Smooth muscle cell (in vitro differentiated cells): Measurements from ENCODE around the gene SSX4B. TPM values are rescaled to one million over a fixed set of nuclear protein-coding genes. Genes with fewer than 3 reads are reported as not detected.
"Not testable (repeated sequence)": the region's sequence is repeated elsewhere in the genome, so short reads cannot be mapped to it uniquely, and the experiment has no call there.

Experiments
- DNase-seq: peaks from one replicate; lab custom pipeline; 2025; ENCODE audit not compliant: unreplicated experiment; lab: John Stamatoyannopoulos, UW
- H2AFZ ChIP-seq: fragments of 200-600 bp; sonication (generic); 2 replicates; pipeline ENCODE4 v1.6.0; 2016; ENCODE audit warnings: antibody characterized with exemption, low read depth, mild to moderate bottlenecking
- H3F3A ChIP-seq: fragments of 200-600 bp; sonication (generic); 2 replicates; pipeline ENCODE4 v1.6.0; 2017; ENCODE audit warnings: antibody characterized with exemption, low read depth
- H3K27ac ChIP-seq: fragments of 200-600 bp; sonication (generic); 2 replicates; pipeline ENCODE4 v1.5.1; 2016; ENCODE audit warnings: low read depth, mild to moderate bottlenecking
- H3K27me3 ChIP-seq: fragments of 200-600 bp; sonication (generic); 2 replicates; pipeline ENCODE4 v1.6.1; 2016; ENCODE audit warnings: low read depth, mild to moderate bottlenecking
- H3K36me3 ChIP-seq: fragments of 200-600 bp; sonication (generic); 2 replicates; pipeline ENCODE4 v1.5.1; 2016; ENCODE audit warnings: low read depth
- H3K4me1 ChIP-seq: fragments of 200-600 bp; sonication (generic); 2 replicates; pipeline ENCODE4 v1.5.1; 2016; ENCODE audit warnings: low read depth
- H3K4me2 ChIP-seq: fragments of 200-600 bp; sonication (generic); 2 replicates; pipeline ENCODE4 v1.6.0; 2016; ENCODE audit warnings: mild to moderate bottlenecking
- H3K4me3 ChIP-seq: fragments of 200-600 bp; sonication (generic); 2 replicates; pipeline ENCODE4 v1.5.1; 2016; ENCODE audit warnings: mild to moderate bottlenecking
- H3K79me2 ChIP-seq: fragments of 200-600 bp; sonication (generic); 2 replicates; pipeline ENCODE4 v1.6.0; 2016; ENCODE audit warnings: low read depth, mild to moderate bottlenecking
- H3K9ac ChIP-seq: fragments of 200-600 bp; sonication (generic); 2 replicates; pipeline ENCODE4 v1.6.0; 2016; ENCODE audit warnings: low read depth
- H3K9me3 ChIP-seq: fragments of 200-600 bp; sonication (generic); replicated peaks from 2 replicates; pipeline ENCODE4 v1.5.1; 2016; ENCODE audit warnings: low read depth
- H4K20me1 ChIP-seq: fragments of 200-600 bp; sonication (generic); 2 replicates; pipeline ENCODE4 v1.6.0; 2016; ENCODE audit warnings: low read depth
- CTCF ChIP-seq: fragments of 200-600 bp; sonication (generic); IDR thresholded peaks from 2 replicates; pipeline ENCODE4 v1.5.1; 2017; ENCODE audit warnings: borderline replicate concordance, mild to moderate bottlenecking, antibody characterized with exemption; ENCODE audit not compliant: insufficient read depth, poor library complexity, severe bottlenecking
- WGBS: methylation state at CpG from one replicate; pipeline ENCODE4 v1.1.7; 2016; ENCODE audit warnings: low lambda C conversion rate; 5-methylcytosine and 5-hydroxymethylcytosine counted together
- polyA plus RNA-seq: library from polyadenylated mRNA; unstranded; fragments of >200 nt; fragmentation: Nextera tagmentation; extraction: Ambion mirVana; gene quantifications from 2 replicates; pipeline ENCODE4 v1.2.1, GENCODE V29; 2016
- total RNA-seq: library from RNA; depleted of rRNA; stranded (reverse); fragments of >200 nt; gene quantifications from 2 replicates; pipeline ENCODE4 v1.2.3, GENCODE V29; 2014

The SSX4B gene
- total RNA-seq (not detected in 2 replicates), polyA plus RNA-seq (not detected in 2 replicates)

DNA sequence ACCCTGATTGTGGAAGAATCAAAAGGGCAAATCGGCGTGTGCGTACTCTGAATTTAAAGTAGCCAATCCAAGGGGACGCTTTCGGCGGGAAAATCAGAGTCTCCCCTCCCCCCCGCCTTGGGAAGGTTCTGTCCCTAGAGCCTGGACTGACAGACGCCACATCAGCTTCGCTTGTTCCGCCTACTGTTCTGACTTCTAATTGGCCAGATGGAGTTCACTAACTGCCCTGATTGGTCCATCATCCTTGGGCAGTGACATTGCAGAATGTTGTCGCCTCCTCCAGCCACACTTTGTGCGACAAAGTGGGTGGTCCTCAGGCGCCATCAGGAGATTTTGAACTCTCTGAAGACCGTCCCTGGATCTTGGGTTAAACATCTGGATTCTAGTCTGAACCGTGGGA, at the start of gene SSX4B:
SSX4B (minus strand) TSS at position 101 of the 400 bp plus-strand sequence. CDS start 588 bp downstream, outside the sequence.
- H3K9ac ChIP-seq, H2AFZ ChIP-seq, H3K36me3 ChIP-seq, H3K4me1 ChIP-seq, H3K4me3 ChIP-seq, H3K27ac ChIP-seq, H3F3A ChIP-seq, DNase-seq, H3K27me3 ChIP-seq, H3K79me2 ChIP-seq, H4K20me1 ChIP-seq, H3K4me2 ChIP-seq, H3K9me3 ChIP-seq: not testable (repeated sequence)
- WGBS, result no CpG with 5 or more reads among the region's 15 CpGs

DNA sequence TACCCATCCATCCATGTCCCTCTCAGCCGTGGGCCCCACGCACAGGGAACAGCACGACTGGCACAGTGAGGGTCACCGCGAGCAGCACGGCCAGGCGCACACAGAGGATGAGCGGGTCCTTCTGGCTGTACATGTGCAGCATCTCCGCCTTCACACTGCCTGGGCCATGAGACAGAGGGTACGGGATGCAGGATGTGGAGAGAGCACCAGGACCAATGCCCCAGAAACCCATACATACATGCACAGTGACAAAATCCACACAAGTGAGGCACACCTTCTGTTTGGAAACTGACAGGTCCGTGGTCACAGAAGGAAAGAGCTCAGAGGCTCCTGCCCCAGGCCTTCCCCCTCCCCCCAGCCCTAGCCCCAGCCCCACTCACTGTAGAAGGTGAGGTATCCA, 48.8 kb upstream of the SSX4B start:
- DNase-seq, result no peak
- H3K36me3 ChIP-seq, result no peaks in the 10 kb centered on the region
- no peak overlapping the region for H3K4me2 ChIP-seq
- no peaks in the 10 kb centered on the region for H3F3A ChIP-seq
- no peaks in the 10 kb centered on the region for H4K20me1 ChIP-seq
- H3K27me3 ChIP-seq, result no peaks in the 10 kb centered on the region
- TF ChIP-seq CTCF, result no peak
- H3K9me3 ChIP-seq, result no peaks in the 10 kb centered on the region
- H3K4me1 ChIP-seq, result no peaks in the 10 kb centered on the region
- no peaks in the 10 kb centered on the region for H3K79me2 ChIP-seq
- no peak overlapping the region for H3K9ac ChIP-seq
- no peak overlapping the region for H2AFZ ChIP-seq
- no peak overlapping the region for H3K27ac ChIP-seq
- WGBS, result 89% methylated on average over 11 of the region's 11 CpGs
- no peak overlapping the region for H3K4me3 ChIP-seq

DNA sequence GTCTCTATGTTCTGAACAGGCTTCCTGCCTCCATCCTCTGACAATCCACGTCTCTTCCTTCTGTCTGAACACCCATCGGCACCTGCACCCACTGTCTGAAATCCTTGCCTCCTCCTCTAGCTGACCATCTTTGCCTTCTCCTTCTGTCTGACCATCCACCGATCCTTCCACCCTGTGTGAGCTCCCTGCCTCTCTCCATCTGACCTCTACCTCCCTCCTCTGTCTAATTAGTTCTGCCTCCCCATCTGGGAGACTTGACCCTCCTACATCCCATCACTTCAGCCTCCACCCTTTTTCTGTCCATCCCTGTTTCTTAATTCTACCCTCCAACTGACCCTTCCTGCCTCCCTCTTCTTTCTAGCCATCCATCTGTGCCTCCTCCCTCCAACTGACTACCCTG, 48.3 kb upstream of the SSX4B start:
- H2AFZ ChIP-seq, result no peak overlapping the region

GRCh38 chrX:48459483-48459882, 47.7 kb upstream of the SSX4B start:
- no peak overlapping the region for H2AFZ ChIP-seq
- TF ChIP-seq CTCF, result no peak
- no peak overlapping the region for H3K27ac ChIP-seq
- WGBS, result 81% methylated on average over 6 of the region's 6 CpGs
- H3K4me3 ChIP-seq, result no peak overlapping the region
- H3K79me2 ChIP-seq, result no peaks in the 10 kb centered on the region
- DNase-seq, result no peak
- no peak overlapping the region for H3K4me2 ChIP-seq
- H3F3A ChIP-seq, result no peaks in the 10 kb centered on the region
- no peak overlapping the region for H3K9ac ChIP-seq
- H4K20me1 ChIP-seq, result no peaks in the 10 kb centered on the region
- no peaks in the 10 kb centered on the region for H3K9me3 ChIP-seq
- no peaks in the 10 kb centered on the region for H3K4me1 ChIP-seq
- no peaks in the 10 kb centered on the region for H3K36me3 ChIP-seq
- no peaks in the 10 kb centered on the region for H3K27me3 ChIP-seq

More for the DNA sequence above, 48.3 kb upstream of the SSX4B start:
- Histone ChIP-seq H3K4me2 (no peak overlapping the region), H3K4me1 (no peaks in the 10 kb centered on the region), H4K20me1 (no peaks in the 10 kb centered on the region), H3K4me3 (no peak overlapping the region), H3K36me3 (no peaks in the 10 kb centered on the region), H3K9me3 (no peaks in the 10 kb centered on the region), H3K9ac (no peak overlapping the region), H3K27me3 (no peaks in the 10 kb centered on the region), H3K27ac (no peak overlapping the region), H3F3A (no peaks in the 10 kb centered on the region), H3K79me2 (no peaks in the 10 kb centered on the region)
- no peak for DNase-seq
- no peak for TF ChIP-seq CTCF
- WGBS, result 89% methylated on average over 3 of the region's 3 CpGs
